Measurements from ENCODE around the gene TNFSF8.

The TNFSF8 gene

GRCh38 chr9:114958844-114959235 lies 28.4 kb upstream of the TNFSF8 start (continued):
- TF ChIP-seq CSRNP3 (CRISPR knock-in tag; IDR thresholded peaks at IDR 0.05) (no peak), BACH2 (CRISPR knock-in tag; IDR thresholded peaks at IDR 0.05; ENCODE audit: borderline replicate concordance) (no peak), PPARA (CRISPR knock-in tag; IDR thresholded peaks at IDR 0.05; ENCODE audit: borderline replicate concordance) (no peak), ZFP30 (CRISPR knock-in tag; IDR thresholded peaks at IDR 0.05) (no peak), ARNTL (CRISPR knock-in tag; IDR thresholded peaks at IDR 0.05; ENCODE audit: borderline replicate concordance, low read depth) (no peak), SNAI2 (CRISPR knock-in tag; IDR thresholded peaks at IDR 0.05) (no peak), GLIS3 (CRISPR knock-in tag; IDR thresholded peaks at IDR 0.05) (no peak), TOX (CRISPR knock-in tag; IDR thresholded peaks at IDR 0.05; ENCODE audit: borderline replicate concordance) (no peak)

GRCh38 chr9:114958021-114958843 lies 27.8 kb upstream of the TNFSF8 start:
- ATAC-seq = no peak

More at GRCh38 chr9:114958021-114958843, 27.8 kb upstream of the TNFSF8 start:
- TF ChIP-seq SNAI2 (CRISPR knock-in tag; IDR thresholded peaks at IDR 0.05) = no peak
- no peak for TF ChIP-seq PPARA (CRISPR knock-in tag; IDR thresholded peaks at IDR 0.05; ENCODE audit: borderline replicate concordance)
- no peak for TF ChIP-seq TSHZ2 (CRISPR knock-in tag; IDR thresholded peaks at IDR 0.05)
- TF ChIP-seq ISL1 (CRISPR knock-in tag; IDR thresholded peaks at IDR 0.05) = no peak
- no peak for TF ChIP-seq PATZ1 (CRISPR knock-in tag; IDR thresholded peaks at IDR 0.05; ENCODE audit: borderline replicate concordance)
- no peak for TF ChIP-seq TCF4 (CRISPR knock-in tag; IDR thresholded peaks at IDR 0.05; ENCODE audit: borderline replicate concordance)
- TF ChIP-seq BACH2 (CRISPR knock-in tag; IDR thresholded peaks at IDR 0.05; ENCODE audit: borderline replicate concordance) = no peak
- TF ChIP-seq ZFP3 (CRISPR knock-in tag; IDR thresholded peaks at IDR 0.05) = no peak
- TF ChIP-seq POU6F1 (CRISPR knock-in tag; IDR thresholded peaks at IDR 0.05; ENCODE audit: borderline replicate concordance, low read depth) = no peak
- TF ChIP-seq CSDC2 (CRISPR knock-in tag; IDR thresholded peaks at IDR 0.05) = no peak
- no peak for TF ChIP-seq ZC3H10 (CRISPR knock-in tag; IDR thresholded peaks at IDR 0.05)
- no peak for TF ChIP-seq TOX (CRISPR knock-in tag; IDR thresholded peaks at IDR 0.05; ENCODE audit: borderline replicate concordance)
- no peak for TF ChIP-seq OSR1 (CRISPR knock-in tag; IDR thresholded peaks at IDR 0.05)
- TF ChIP-seq ZNF565 (CRISPR knock-in tag; conservative IDR thresholded peaks at IDR 0.05; ENCODE audit: low read depth) = no peak
- no peak for TF ChIP-seq ARNTL (CRISPR knock-in tag; IDR thresholded peaks at IDR 0.05; ENCODE audit: borderline replicate concordance, low read depth)
- no peak for TF ChIP-seq RARB (CRISPR knock-in tag; IDR thresholded peaks at IDR 0.05)
- TF ChIP-seq ZNF8 (CRISPR knock-in tag; IDR thresholded peaks at IDR 0.05) = no peak
- no peak for TF ChIP-seq CSRNP3 (CRISPR knock-in tag; IDR thresholded peaks at IDR 0.05)
